ENCODE results near the gene SLC22A7.
A peak's percentile ranks its signal among the peaks of the same experiment; 100 is the strongest.

Gene SLC22A7

GRCh38 chr6:43268782-43269272 lies 29.2 kb upstream of the SLC22A7 start:
- Histone ChIP-seq H4K8ac (ENCODE audit: low read length) (no peak overlapping the region), H2BK120ac (ENCODE audit: low read depth, low read length) (no peak overlapping the region), H3K14ac (ENCODE audit: low read length in 2 of 2) (no peak overlapping the region), H3K4ac (ENCODE audit: low read depth in 1 of 2, low read length in 2 of 2) (no peak overlapping the region), H3K9ac (ENCODE audit: low read length) (no peak overlapping the region), H2AFZ (ENCODE audit: low read depth, low read length) (no peak overlapping the region), H4K91ac (ENCODE audit: low read length) (peak overlapping the region; percentile 12), H3K79me1 (replicated peaks; ENCODE audit: low read length, poor library complexity, severe bottlenecking) (no peaks in the 10 kb centered on the region), H2BK12ac (ENCODE audit: low read length in 2 of 2) (no peak overlapping the region), H2BK5ac (ENCODE audit: low read depth, low read length, poor library complexity, severe bottlenecking) (no peak overlapping the region), H2AK5ac (ENCODE audit: low read length, severe bottlenecking) (no peak overlapping the region), H3K4me3 (ENCODE audit: insufficient read depth in 1 of 2, low read depth in 1 of 2, low read length in 2 of 2) (peak overlapping the region in 1 of 2 experiments; percentile 63), H2BK15ac (ENCODE audit: low read depth, poor library complexity, severe bottlenecking) (no peak overlapping the region), H3K18ac (ENCODE audit: low read depth in 1 of 2, low read length in 2 of 2) (peak overlapping the region in 1 of 2 experiments; percentile 6), H3K9me3 (ENCODE audit: control insufficient read depth, low read length) (no peaks in the 10 kb centered on the region), H3K36me3 (ENCODE audit: control insufficient read depth in 1 of 2, insufficient read depth in 2 of 2, low read depth in 1 of 2, low read length in 2 of 2) (no peaks in the 10 kb centered on the region), H3K23ac (ENCODE audit: low read length in 2 of 2) (no peak overlapping the region), H3K27ac (ENCODE audit: low read length, poor library complexity, severe bottlenecking) (no peak overlapping the region), H3K4me2 (ENCODE audit: low read length, poor library complexity, severe bottlenecking) (no peak overlapping the region), H3K27me3 (ENCODE audit: control insufficient read depth in 1 of 2, insufficient read depth in 1 of 2, low read length in 2 of 2) (peaks cover 62 to 86% of the 10 kb centered on the region in 2 experiments), H3K4me1 (ENCODE audit: control insufficient read depth, insufficient read depth, low read depth, low read length) (peaks cover 6% of the 10 kb centered on the region)
- DNase-seq, result no peak
- 90% methylated on average over 9 of the region's 10 CpGs for WGBS

DNA sequence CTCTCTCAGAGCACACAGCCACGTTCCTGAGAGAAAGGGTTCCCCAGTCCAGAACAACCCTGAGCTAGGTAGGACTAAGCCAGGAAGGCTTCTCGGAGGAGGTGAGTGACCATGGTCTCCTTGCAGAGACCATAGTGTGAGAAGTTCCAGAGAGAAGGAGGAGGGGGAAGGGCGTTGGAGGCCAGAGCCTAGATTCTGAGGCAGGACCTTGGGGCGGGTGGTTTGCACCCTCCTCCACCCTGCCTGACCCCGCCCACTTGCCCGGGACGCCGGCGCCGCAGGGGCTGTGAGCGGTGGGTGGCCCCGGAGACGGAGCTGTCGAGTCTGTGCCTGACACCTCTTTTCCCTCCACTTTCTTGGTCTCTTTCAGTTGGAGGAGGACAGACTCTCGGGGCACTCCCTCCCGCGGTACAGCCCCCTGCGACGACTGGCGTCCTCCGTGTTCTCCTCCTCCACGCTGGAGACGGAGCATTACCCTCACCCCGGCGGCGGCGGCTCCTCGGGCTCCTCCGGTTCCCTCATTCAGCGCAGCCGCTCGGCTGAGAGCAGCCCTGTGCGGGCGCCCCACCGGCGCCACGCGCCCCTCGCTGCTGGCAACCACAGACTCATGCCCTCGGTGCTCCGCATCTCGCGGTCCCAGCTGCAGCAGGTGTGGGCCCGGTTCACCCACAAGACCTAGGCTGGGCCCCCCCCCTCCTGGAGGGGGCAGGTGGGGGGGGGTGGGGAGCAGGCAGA lies 28.6 kb upstream of the SLC22A7 start:
- H3K79me1 ChIP-seq (replicated peaks; ENCODE audit: low read length, poor library complexity, severe bottlenecking), result no peaks in the 10 kb centered on the region
- H3K23ac ChIP-seq (ENCODE audit: low read length in 2 of 2), result no peak overlapping the region
- DNase-seq, result peak; percentile 10
- no peak overlapping the region for H2BK5ac ChIP-seq (ENCODE audit: low read depth, low read length, poor library complexity, severe bottlenecking)
- no peak overlapping the region for H2AFZ ChIP-seq (ENCODE audit: low read depth, low read length)
- H3K18ac ChIP-seq (ENCODE audit: low read depth in 1 of 2, low read length in 2 of 2), result peak overlapping the region in 1 of 2 experiments; percentile 6
- H3K14ac ChIP-seq (ENCODE audit: low read length in 2 of 2), result no peak overlapping the region
- H3K9ac ChIP-seq (ENCODE audit: low read length), result no peak overlapping the region
- no peak overlapping the region for H2BK120ac ChIP-seq (ENCODE audit: low read depth, low read length)
- no peaks in the 10 kb centered on the region for H3K9me3 ChIP-seq (ENCODE audit: control insufficient read depth, low read length)
- peaks cover 69 to 91% of the 10 kb centered on the region in 2 experiments for H3K27me3 ChIP-seq (ENCODE audit: control insufficient read depth in 1 of 2, insufficient read depth in 1 of 2, low read length in 2 of 2)
- H3K27ac ChIP-seq (ENCODE audit: low read length, poor library complexity, severe bottlenecking), result no peak overlapping the region
- H3K4me3 ChIP-seq (ENCODE audit: insufficient read depth in 1 of 2, low read depth in 1 of 2, low read length in 2 of 2), result peak overlapping the region in 1 of 2 experiments; percentile 63
- peaks cover 6% of the 10 kb centered on the region for H3K4me1 ChIP-seq (ENCODE audit: control insufficient read depth, insufficient read depth, low read depth, low read length)
- WGBS, result 7% methylated on average over 33 of the region's 44 CpGs
- no peak overlapping the region for H2BK12ac ChIP-seq (ENCODE audit: low read length in 2 of 2)
- H2BK15ac ChIP-seq (ENCODE audit: low read depth, poor library complexity, severe bottlenecking), result no peak overlapping the region
- peak overlapping the region; percentile 24 for H4K8ac ChIP-seq (ENCODE audit: low read length)
- H3K36me3 ChIP-seq (ENCODE audit: control insufficient read depth in 1 of 2, insufficient read depth in 2 of 2, low read depth in 1 of 2, low read length in 2 of 2), result no peaks in the 10 kb centered on the region
- H3K4ac ChIP-seq (ENCODE audit: low read depth in 1 of 2, low read length in 2 of 2), result no peak overlapping the region
- H3K4me2 ChIP-seq (ENCODE audit: low read length, poor library complexity, severe bottlenecking), result peak overlapping the region; percentile 42
- H2AK5ac ChIP-seq (ENCODE audit: low read length, severe bottlenecking), result no peak overlapping the region
- no peak overlapping the region for H4K91ac ChIP-seq (ENCODE audit: low read length)

DNA sequence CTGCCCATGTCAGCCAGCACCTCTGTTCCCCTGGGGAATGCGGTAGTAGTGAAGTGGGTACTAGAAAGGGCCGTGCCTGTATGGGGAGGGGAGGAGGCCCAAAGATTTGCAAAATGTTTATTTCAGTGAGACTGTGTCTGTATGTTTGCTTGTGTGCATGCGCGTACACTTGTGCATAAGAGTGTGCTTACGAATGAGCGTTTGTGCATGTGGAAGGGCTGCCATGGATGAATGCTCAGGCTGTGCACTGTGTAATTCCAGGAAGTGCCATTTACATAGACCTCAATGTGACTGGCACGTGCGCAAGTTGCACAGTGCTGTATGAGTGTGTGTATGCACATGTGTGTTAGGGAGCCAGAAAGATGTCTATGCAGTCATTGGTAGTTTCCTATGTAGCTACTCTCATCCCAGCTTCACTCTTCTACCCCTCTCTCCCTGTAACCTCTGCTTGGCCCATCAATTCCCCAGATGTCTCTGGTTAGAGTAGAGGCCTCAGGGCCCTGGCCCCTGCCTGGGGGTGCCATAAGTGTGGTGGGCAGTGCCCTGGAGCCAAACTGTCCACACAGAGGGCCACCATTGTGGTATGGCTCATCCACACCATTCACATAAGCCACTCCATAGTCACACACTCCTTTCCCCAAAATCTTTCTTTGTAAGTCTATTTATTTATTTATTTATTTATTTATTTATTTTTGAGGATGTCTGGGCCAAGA lies 26.8 kb upstream of the SLC22A7 start:
- 92% methylated on average over 6 of the region's 8 CpGs for WGBS
- Histone ChIP-seq H4K91ac (ENCODE audit: low read length) (no peak overlapping the region), H2AFZ (ENCODE audit: low read depth, low read length) (no peak overlapping the region), H3K14ac (ENCODE audit: low read length in 2 of 2) (no peak overlapping the region), H2BK5ac (ENCODE audit: low read depth, low read length, poor library complexity, severe bottlenecking) (no peak overlapping the region), H3K27me3 (ENCODE audit: control insufficient read depth in 1 of 2, insufficient read depth in 1 of 2, low read length in 2 of 2) (peaks cover 85 to 88% of the 10 kb centered on the region in 2 experiments), H3K23ac (ENCODE audit: low read length in 2 of 2) (no peak overlapping the region), H3K79me1 (replicated peaks; ENCODE audit: low read length, poor library complexity, severe bottlenecking) (no peaks in the 10 kb centered on the region), H3K4ac (ENCODE audit: low read depth in 1 of 2, low read length in 2 of 2) (no peak overlapping the region), H3K36me3 (ENCODE audit: control insufficient read depth in 1 of 2, insufficient read depth in 2 of 2, low read depth in 1 of 2, low read length in 2 of 2) (no peaks in the 10 kb centered on the region), H3K4me2 (ENCODE audit: low read length, poor library complexity, severe bottlenecking) (no peak overlapping the region), H4K8ac (ENCODE audit: low read length) (no peak overlapping the region), H3K18ac (ENCODE audit: low read depth in 1 of 2, low read length in 2 of 2) (no peak overlapping the region), H2BK120ac (ENCODE audit: low read depth, low read length) (no peak overlapping the region), H2BK15ac (ENCODE audit: low read depth, poor library complexity, severe bottlenecking) (no peak overlapping the region), H3K27ac (ENCODE audit: low read length, poor library complexity, severe bottlenecking) (no peak overlapping the region), H3K9me3 (ENCODE audit: control insufficient read depth, low read length) (no peaks in the 10 kb centered on the region), H2AK5ac (ENCODE audit: low read length, severe bottlenecking) (no peak overlapping the region), H2BK12ac (ENCODE audit: low read length in 2 of 2) (no peak overlapping the region), H3K9ac (ENCODE audit: low read length) (no peak overlapping the region), H3K4me3 (ENCODE audit: insufficient read depth in 1 of 2, low read depth in 1 of 2, low read length in 2 of 2) (no peak overlapping the region), H3K4me1 (ENCODE audit: control insufficient read depth, insufficient read depth, low read depth, low read length) (peaks cover 19% of the 10 kb centered on the region)
- DNase-seq, result no peak

DNA sequence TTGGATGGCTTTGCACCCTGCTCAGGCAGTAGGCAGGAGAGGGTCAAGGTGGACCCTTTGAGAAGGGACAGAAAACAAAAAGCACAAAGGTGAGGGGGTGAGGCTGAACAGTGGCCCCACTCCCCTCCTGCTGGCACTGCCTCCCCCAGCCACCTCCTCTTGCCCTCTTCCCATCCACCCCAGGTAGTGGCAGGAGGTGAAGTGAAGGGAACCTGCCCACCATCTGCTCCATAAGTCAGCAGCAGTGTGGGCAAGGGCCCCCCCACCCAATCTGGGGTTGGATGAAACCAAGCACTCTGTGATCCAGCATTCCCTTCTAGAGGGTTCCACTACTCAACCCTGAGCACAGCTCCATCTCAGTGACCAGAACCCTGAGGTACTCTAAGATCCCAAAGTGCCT lies 26.1 kb upstream of the SLC22A7 start:
- H3K9ac ChIP-seq (ENCODE audit: low read length), result no peak overlapping the region
- no peak overlapping the region for H2BK5ac ChIP-seq (ENCODE audit: low read depth, low read length, poor library complexity, severe bottlenecking)
- H2BK15ac ChIP-seq (ENCODE audit: low read depth, poor library complexity, severe bottlenecking), result no peak overlapping the region
- H3K14ac ChIP-seq (ENCODE audit: low read length in 2 of 2), result peak overlapping the region in 1 of 2 experiments; percentile 12
- no peaks in the 10 kb centered on the region for H3K36me3 ChIP-seq (ENCODE audit: control insufficient read depth in 1 of 2, insufficient read depth in 2 of 2, low read depth in 1 of 2, low read length in 2 of 2)
- no peak overlapping the region for H2BK12ac ChIP-seq (ENCODE audit: low read length in 2 of 2)
- no peaks in the 10 kb centered on the region for H3K9me3 ChIP-seq (ENCODE audit: control insufficient read depth, low read length)
- H4K8ac ChIP-seq (ENCODE audit: low read length), result no peak overlapping the region
- H3K4me2 ChIP-seq (ENCODE audit: low read length, poor library complexity, severe bottlenecking), result no peak overlapping the region
- H3K27me3 ChIP-seq (ENCODE audit: control insufficient read depth in 1 of 2, insufficient read depth in 1 of 2, low read length in 2 of 2), result peaks cover 91 to 92% of the 10 kb centered on the region in 2 experiments
- H2AK5ac ChIP-seq (ENCODE audit: low read length, severe bottlenecking), result no peak overlapping the region
- no peak overlapping the region for H3K18ac ChIP-seq (ENCODE audit: low read depth in 1 of 2, low read length in 2 of 2)
- no peak overlapping the region for H2BK120ac ChIP-seq (ENCODE audit: low read depth, low read length)
- peaks cover 19% of the 10 kb centered on the region for H3K4me1 ChIP-seq (ENCODE audit: control insufficient read depth, insufficient read depth, low read depth, low read length)
- H3K79me1 ChIP-seq (replicated peaks; ENCODE audit: low read length, poor library complexity, severe bottlenecking), result no peaks in the 10 kb centered on the region
- H3K4me3 ChIP-seq (ENCODE audit: insufficient read depth in 1 of 2, low read depth in 1 of 2, low read length in 2 of 2), result no peak overlapping the region
- H3K23ac ChIP-seq (ENCODE audit: low read length in 2 of 2), result no peak overlapping the region
- no peak overlapping the region for H3K4ac ChIP-seq (ENCODE audit: low read depth in 1 of 2, low read length in 2 of 2)
- no peak overlapping the region for H2AFZ ChIP-seq (ENCODE audit: low read depth, low read length)
- H3K27ac ChIP-seq (ENCODE audit: low read length, poor library complexity, severe bottlenecking), result no peak overlapping the region
- H4K91ac ChIP-seq (ENCODE audit: low read length), result no peak overlapping the region
- DNase-seq, result no peak
